K562 (cell line): Measurements from ENCODE around the gene KIF23. TPM values are rescaled to one million over a fixed set of nuclear protein-coding genes. Genes with fewer than 3 reads are reported as not detected.

ENCODE experiments used
- ATAC-seq: fragments of 200-7000 bp; cut with Tn5 transposase; 3 replicates; pipeline ENCODE4 v1.9.1; 2020; ENCODE audit warnings: moderate library complexity
- BruUV-seq: library from RNA; stranded (reverse); fragments of 400-500 nt; replicated peaks from 2 replicates; lab custom pipeline; 2021; lab: Mats Ljungman, UMichigan
- CTCF ChIA-PET: fragments of 300-600 bp; formaldehyde crosslinking; extraction: SDS; loops from one replicate; lab custom pipeline; 2021; ENCODE audit warnings: low intra/inter-chr PET ratio; lab: Yijun Ruan, JAX
- POLR2A ChIA-PET: fragments of 300-600, 350-650 bp; sonication (Branson Sonifier 250); formaldehyde crosslinking; extraction: SDS; loops from one replicate; lab custom pipeline; 2021; ENCODE audit warnings: antibody characterized with exemption, inconsistent platforms; lab: Yijun Ruan, JAX
- DNase-seq, 4 experiments: peaks; one replicate each; pipeline versions ENCODE4 v3.0.0 to v3.0.0-alpha.2; 2011 to 2018; ENCODE audit warnings: low spot score in 3 of 4, mixed read lengths in 3 of 4; ENCODE audit errors: extremely low read depth in 1 of 4
- FAIRE-seq: peaks from 2 replicates; lab custom pipeline; 2011; peaks lifted over from hg19 to GRCh38; lab: Jason Lieb, UNC
- H2AFZ ChIP-seq: 2 replicates; pipeline ENCODE4 v1.6.0; 2011; ENCODE audit warnings: low read depth, low read length, control low read depth, inconsistent platforms
- H3K27ac ChIP-seq: fragments of 200-600 bp; 3 replicates; pipeline ENCODE4 v1.8.0; 2011; ENCODE audit warnings: low read depth, mild to moderate bottlenecking, control low read depth, inconsistent platforms, low read length, moderate library complexity, mixed read lengths; ENCODE audit errors: extremely low read depth
- H3K27me3 ChIP-seq, 2 experiments: fragments of 300-600 bp in 1 of 2; 2 replicates in 1 of 2; 3 replicates in 1 of 2; pipeline versions ENCODE4 v1.6.0 to v1.8.0; 2011; ENCODE audit warnings: inconsistent platforms in 2 of 2, low read length in 2 of 2, mild to moderate bottlenecking in 1 of 2, mixed read lengths in 1 of 2, moderate library complexity in 1 of 2; ENCODE audit not compliant: control insufficient read depth in 2 of 2, insufficient read depth in 2 of 2
- H3K36me3 ChIP-seq: fragments of 300-600 bp; 3 replicates; pipeline ENCODE4 v1.8.0; 2011; ENCODE audit warnings: mild to moderate bottlenecking, low read length, inconsistent platforms; ENCODE audit not compliant: control insufficient read depth, insufficient read depth
- H3K4me1 ChIP-seq, 2 experiments: fragments of 200-600 bp in 1 of 2; replicated peaks in 1 of 2; 2 replicates in 1 of 2; 3 replicates in 1 of 2; pipeline versions ENCODE4 v1.5.1 to v1.8.0; 2011; ENCODE audit warnings: inconsistent platforms in 2 of 2, low read length in 2 of 2, mild to moderate bottlenecking in 1 of 2, mixed read lengths in 1 of 2, moderate library complexity in 1 of 2; ENCODE audit not compliant: control insufficient read depth in 2 of 2, insufficient read depth in 2 of 2
- H3K4me2 ChIP-seq: 2 replicates; pipeline ENCODE4 v1.6.1; 2011; ENCODE audit warnings: low read length, control low read depth, inconsistent platforms, mixed read lengths; ENCODE audit not compliant: insufficient read depth
- H3K4me3 ChIP-seq: fragments of 200-600 bp; sonication (generic), shearing (Covaris generic); 2 replicates; pipeline ENCODE4 v1.5.1; 2016; ENCODE audit warnings: control low read depth, inconsistent platforms
- H3K79me2 ChIP-seq: fragments of 200-600 bp; 3 replicates; pipeline ENCODE4 v1.8.0; 2011; ENCODE audit warnings: low read length, inconsistent platforms; ENCODE audit not compliant: control insufficient read depth, insufficient read depth
- H3K9ac ChIP-seq, 2 experiments: 2 replicates each; pipeline versions ENCODE4 v1.6.0 to v1.6.1; 2011; ENCODE audit warnings: low read depth in 2 of 2, low read length in 2 of 2, control low read depth in 1 of 2, inconsistent platforms in 1 of 2, mild to moderate bottlenecking in 1 of 2, mixed read lengths in 1 of 2; ENCODE audit not compliant: insufficient read depth in 1 of 2
- H3K9me1 ChIP-seq: one replicate; pipeline ENCODE4 v1.6.0; 2011; ENCODE audit warnings: inconsistent platforms, mild to moderate bottlenecking, low read length, moderate library complexity; ENCODE audit not compliant: control insufficient read depth, insufficient read depth
- H3K9me3 ChIP-seq: replicated peaks from 2 replicates; pipeline ENCODE4 v1.5.1; 2011; ENCODE audit warnings: low read depth, low read length, inconsistent platforms; ENCODE audit not compliant: control insufficient read depth, insufficient read depth
- H4K20me1 ChIP-seq: replicated peaks from 2 replicates; pipeline ENCODE4 v1.6.1; 2011; ENCODE audit warnings: low read length, inconsistent platforms, mixed read lengths; ENCODE audit not compliant: control insufficient read depth, insufficient read depth
- ARNT ChIP-seq, 2 experiments: fragments of 450-650 bp; IDR thresholded peaks; 2 replicates each; pipeline ENCODE4 v1.6.1; 2016; ENCODE audit warnings: mild to moderate bottlenecking in 1 of 2
- BCL6 ChIP-seq: fragments of 250-450 bp; sonication (Bioruptor Pico); IDR thresholded peaks from 2 replicates; pipeline ENCODE4 v1.4.0; 2020
- KLF6 ChIP-seq: fragments of 250-450 bp; sonication (Bioruptor Pico); IDR thresholded peaks from 2 replicates; pipeline ENCODE4 v1.4.0; 2020; ENCODE audit warnings: mild to moderate bottlenecking, moderate library complexity, borderline replicate concordance
- NR2C1 ChIP-seq, 2 experiments: fragments of 450-650 bp; IDR thresholded peaks; 2 replicates each; pipeline ENCODE4 v1.6.1; 2017; ENCODE audit warnings: mild to moderate bottlenecking in 2 of 2, antibody characterized with exemption in 1 of 2, inconsistent platforms in 1 of 2, missing compliant biosample characterization in 1 of 2, missing genetic modification characterization in 1 of 2
- POLR2A ChIP-seq: fragments of 450-650 bp; conservative IDR thresholded peaks from 2 replicates; pipeline ENCODE4 v1.6.1; 2016
- POLR3A ChIP-seq: IDR thresholded peaks from 2 replicates; pipeline ENCODE4 v1.6.1; 2011; ENCODE audit warnings: borderline replicate concordance, mild to moderate bottlenecking, moderate library complexity; ENCODE audit not compliant: insufficient read length, insufficient read depth; ENCODE audit errors: extremely low read depth
- STAT5B ChIP-seq: fragments of 250-450 bp; sonication (Bioruptor Pico); IDR thresholded peaks from 2 replicates; pipeline ENCODE4 v1.8.0; 2021; ENCODE audit warnings: mild to moderate bottlenecking, inconsistent platforms
- TAF9B ChIP-seq: fragments of 450-650 bp; IDR thresholded peaks from 2 replicates; pipeline ENCODE4 v1.6.1; 2018; ENCODE audit warnings: mild to moderate bottlenecking; ENCODE audit not compliant: partially characterized antibody
- ZNF165 ChIP-seq: fragments of 250-450 bp; sonication (Bioruptor Pico); IDR thresholded peaks from 2 replicates; pipeline ENCODE4 v1.4.0; 2020; ENCODE audit warnings: borderline replicate concordance
- ZNF174 ChIP-seq: fragments of 250-450 bp; sonication (Bioruptor Pico); IDR thresholded peaks from 2 replicates; pipeline ENCODE4 v1.4.0; 2020; ENCODE audit warnings: mild to moderate bottlenecking
- ZNF217 ChIP-seq: sonication (generic); formaldehyde crosslinking; IDR thresholded peaks from 2 replicates; pipeline ENCODE4 v1.8.0; 2022; ENCODE audit warnings: mild to moderate bottlenecking, missing genetic modification reagents
- ZNF316 ChIP-seq: fragments of 450-650 bp; IDR thresholded peaks from 2 replicates; pipeline ENCODE4 v1.6.1; 2016
- ZNF324 ChIP-seq: fragments of 250-450 bp; sonication (Bioruptor Pico); IDR thresholded peaks from 2 replicates; pipeline ENCODE4 v1.4.0; 2020; ENCODE audit warnings: mild to moderate bottlenecking
- ZNF586 ChIP-seq: fragments of 450-650 bp; formaldehyde crosslinking; conservative IDR thresholded peaks from 2 replicates; pipeline ENCODE4 v1.4.0; 2020; ENCODE audit warnings: mild to moderate bottlenecking, moderate library complexity
- WGBS: fragments of 100-300 bp; shearing (Covaris generic); methylation state at CpG from one replicate; pipeline ENCODE4 v1.1.6; 2016; ENCODE audit warnings: low coverage, mixed read lengths; ENCODE audit not compliant: insufficient coverage; ENCODE audit errors: missing lambda C conversion rate; 5-methylcytosine and 5-hydroxymethylcytosine counted together
- in situ Hi-C: fragments of 300-500 bp; cut with MboI; formaldehyde crosslinking; loops from 4 replicates; pipeline ENCODE4 v1.15.0; 2018; ENCODE audit warnings: inconsistent platforms, mixed read lengths
- intact Hi-C: fragments of 100-400 bp; cut with micrococcal nuclease; formaldehyde crosslinking; loops from 2 replicates; pipeline ENCODE4 v1.14.2; 2022
- polyA plus RNA-seq, 8 experiments: library from polyadenylated mRNA; depleted of rRNA in 4 of 8; stranded (reverse) in 5 of 8; unstranded in 3 of 8; fragments of >200 nt; fragmentation: Nextera tagmentation in 2 of 8; fragmentation: Illumina TruSeq in 1 of 8; extraction: Ambion mirVana in 2 of 8; extraction: Trizol in 1 of 8; gene quantifications; 2 replicates each; pipeline versions ENCODE4 v1.2.1 to v1.2.3, GENCODE V29; 2011 to 2014; ENCODE audit warnings: inconsistent platforms in 1 of 8, missing spikeins in 1 of 8
- total RNA-seq, 7 experiments: library from RNA; depleted of rRNA in 6 of 7; stranded (reverse); fragments of >200 nt in 6 of 7; fragmentation: Illumina TruSeq in 2 of 7; extraction: Trizol in 2 of 7; gene quantifications; 2 replicates each; pipeline versions ENCODE4 v1.2.1 to v1.2.3, GENCODE V29; 2011 to 2021; ENCODE audit warnings: low replicate concordance in 1 of 7
- TF ChIP-seq, protein P1 (sequence below): sonication (generic); formaldehyde crosslinking; IDR thresholded peaks from 2 replicates; pipeline ENCODE4 v1.8.1; 2023; ENCODE audit warnings: mild to moderate bottlenecking, missing genetic modification reagents
- TF ChIP-seq, protein P2 (sequence below): fragments of 150-350 bp; conservative IDR thresholded peaks from 2 replicates; pipeline ENCODE4 v1.6.1; 2014; ENCODE audit warnings: low read length

Gene KIF23
- total and polyA plus RNA-seq, 9 of the 15 experiments (the other 6 are each of a cell fraction or from before 2014, with no cell fraction given): 29.4 to 58.2 (median 41.9) TPM

DNA sequence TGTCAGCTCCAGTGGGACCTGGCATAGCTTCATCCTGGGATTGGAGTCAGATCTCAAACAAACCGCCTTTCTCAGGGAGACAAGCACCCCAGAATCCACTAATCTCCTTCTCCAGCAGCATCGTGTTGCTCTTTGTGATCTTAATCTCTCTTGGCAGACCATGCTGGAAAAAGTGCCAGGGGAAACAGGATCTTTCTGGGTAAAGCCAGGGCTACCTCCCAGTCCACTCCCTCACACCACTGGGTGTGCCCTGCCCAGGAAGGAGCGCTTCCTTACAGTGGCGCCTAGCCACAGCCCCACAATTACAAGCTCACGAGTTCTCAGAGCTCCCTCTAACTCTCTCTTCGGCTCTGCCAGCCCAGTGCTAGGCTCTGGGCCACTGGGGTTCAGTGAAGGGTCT is 70.7 kb downstream of the KIF23 start:
- no peaks in the 10 kb centered on the region for H3K9me3 ChIP-seq
- H3K4me2 ChIP-seq: no peak overlapping the region
- H3K4me1 ChIP-seq: no peaks in the 10 kb centered on the region
- H3K27ac ChIP-seq: no peak overlapping the region
- H3K36me3 ChIP-seq: no peaks in the 10 kb centered on the region
- ChIA-PET CTCF (no interaction called here), POLR2A (interaction anchor here (0.6 to 0.8 kb wide), 3 partner anchors 14 to 139 kb away, joined by 3 to 4 read pairs (median 3); partner anchors contain the start of gene RPLP1)
- ATAC-seq (no peak), DNase-seq (no peak), FAIRE-seq (no peak)
- WGBS: 2% methylated on average over 6 of the region's 6 CpGs
- no peaks in the 10 kb centered on the region for H4K20me1 ChIP-seq
- H3K27me3 ChIP-seq: peaks cover 0 to 16% of the 10 kb centered on the region in 2 experiments; a peak in 3 of 5 replicates
- in situ Hi-C loops: no loop called here
- H3K4me3 ChIP-seq: no peak overlapping the region
- no peak overlapping the region for H2AFZ ChIP-seq
- no peaks in the 10 kb centered on the region for H3K9me1 ChIP-seq
- H3K9ac ChIP-seq: no peak overlapping the region
- no peaks in the 10 kb centered on the region for H3K79me2 ChIP-seq
- BruUV-seq: no TSS peak
- intact Hi-C loops: no loop called here
- TF ChIP-seq ZNF324 (CRISPR knock-in tag): no peak
- TF ChIP-seq ZNF586 (CRISPR knock-in tag): no peak
- TF ChIP-seq, protein P1, sequence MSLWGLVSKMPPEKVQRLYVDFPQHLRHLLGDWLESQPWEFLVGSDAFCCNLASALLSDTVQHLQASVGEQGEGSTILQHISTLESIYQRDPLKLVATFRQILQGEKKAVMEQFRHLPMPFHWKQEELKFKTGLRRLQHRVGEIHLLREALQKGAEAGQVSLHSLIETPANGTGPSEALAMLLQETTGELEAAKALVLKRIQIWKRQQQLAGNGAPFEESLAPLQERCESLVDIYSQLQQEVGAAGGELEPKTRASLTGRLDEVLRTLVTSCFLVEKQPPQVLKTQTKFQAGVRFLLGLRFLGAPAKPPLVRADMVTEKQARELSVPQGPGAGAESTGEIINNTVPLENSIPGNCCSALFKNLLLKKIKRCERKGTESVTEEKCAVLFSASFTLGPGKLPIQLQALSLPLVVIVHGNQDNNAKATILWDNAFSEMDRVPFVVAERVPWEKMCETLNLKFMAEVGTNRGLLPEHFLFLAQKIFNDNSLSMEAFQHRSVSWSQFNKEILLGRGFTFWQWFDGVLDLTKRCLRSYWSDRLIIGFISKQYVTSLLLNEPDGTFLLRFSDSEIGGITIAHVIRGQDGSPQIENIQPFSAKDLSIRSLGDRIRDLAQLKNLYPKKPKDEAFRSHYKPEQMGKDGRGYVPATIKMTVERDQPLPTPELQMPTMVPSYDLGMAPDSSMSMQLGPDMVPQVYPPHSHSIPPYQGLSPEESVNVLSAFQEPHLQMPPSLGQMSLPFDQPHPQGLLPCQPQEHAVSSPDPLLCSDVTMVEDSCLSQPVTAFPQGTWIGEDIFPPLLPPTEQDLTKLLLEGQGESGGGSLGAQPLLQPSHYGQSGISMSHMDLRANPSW (CRISPR knock-in tag): no peak
- no peak for TF ChIP-seq ZNF174 (CRISPR knock-in tag)
- no peak for TF ChIP-seq ZNF217
- TF ChIP-seq KLF6 (CRISPR knock-in tag): no peak
- no peak for TF ChIP-seq STAT5B (CRISPR knock-in tag)
- TF ChIP-seq POLR3A: no peak
- TF ChIP-seq BCL6 (CRISPR knock-in tag): no peak
- TF ChIP-seq, protein P2, sequence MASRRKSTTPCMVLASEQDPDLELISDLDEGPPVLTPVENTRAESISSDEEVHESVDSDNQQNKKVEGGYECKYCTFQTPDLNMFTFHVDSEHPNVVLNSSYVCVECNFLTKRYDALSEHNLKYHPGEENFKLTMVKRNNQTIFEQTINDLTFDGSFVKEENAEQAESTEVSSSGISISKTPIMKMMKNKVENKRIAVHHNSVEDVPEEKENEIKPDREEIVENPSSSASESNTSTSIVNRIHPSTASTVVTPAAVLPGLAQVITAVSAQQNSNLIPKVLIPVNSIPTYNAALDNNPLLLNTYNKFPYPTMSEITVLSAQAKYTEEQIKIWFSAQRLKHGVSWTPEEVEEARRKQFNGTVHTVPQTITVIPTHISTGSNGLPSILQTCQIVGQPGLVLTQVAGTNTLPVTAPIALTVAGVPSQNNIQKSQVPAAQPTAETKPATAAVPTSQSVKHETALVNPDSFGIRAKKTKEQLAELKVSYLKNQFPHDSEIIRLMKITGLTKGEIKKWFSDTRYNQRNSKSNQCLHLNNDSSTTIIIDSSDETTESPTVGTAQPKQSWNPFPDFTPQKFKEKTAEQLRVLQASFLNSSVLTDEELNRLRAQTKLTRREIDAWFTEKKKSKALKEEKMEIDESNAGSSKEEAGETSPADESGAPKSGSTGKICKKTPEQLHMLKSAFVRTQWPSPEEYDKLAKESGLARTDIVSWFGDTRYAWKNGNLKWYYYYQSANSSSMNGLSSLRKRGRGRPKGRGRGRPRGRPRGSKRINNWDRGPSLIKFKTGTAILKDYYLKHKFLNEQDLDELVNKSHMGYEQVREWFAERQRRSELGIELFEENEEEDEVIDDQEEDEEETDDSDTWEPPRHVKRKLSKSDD: no peak
- no peak for TF ChIP-seq NR2C1 (IDR thresholded peaks at IDR 0.05)
- no peak for TF ChIP-seq NR2C1 (tag; IDR thresholded peaks at IDR 0.05)
- no peak for TF ChIP-seq ZNF165 (CRISPR knock-in tag)
- TF ChIP-seq ARNT (IDR thresholded peaks at IDR 0.05): no peak
- no peak for TF ChIP-seq TAF9B
- TF ChIP-seq POLR2A: no peak
- no peak for TF ChIP-seq ZNF316
